Stimulated activated CD8-positive, alpha-beta memory T cell treated with anti-CD3 and anti-CD28 coated beads, Interleukin-4, amount 100 ng/mL, for 48 hours (primary cell): ENCODE results near the gene TBX2.
A peak's percentile ranks its signal among the peaks of the same experiment; 100 is the strongest.
"Not testable (repeated sequence)": the region's sequence is repeated elsewhere in the genome, so short reads cannot be mapped to it uniquely, and the experiment has no call there.

Experiments
- DNase-seq: peaks from one replicate; pipeline ENCODE4 v3.0.0-alpha.2; 2020

TBX2 gene

DNA sequence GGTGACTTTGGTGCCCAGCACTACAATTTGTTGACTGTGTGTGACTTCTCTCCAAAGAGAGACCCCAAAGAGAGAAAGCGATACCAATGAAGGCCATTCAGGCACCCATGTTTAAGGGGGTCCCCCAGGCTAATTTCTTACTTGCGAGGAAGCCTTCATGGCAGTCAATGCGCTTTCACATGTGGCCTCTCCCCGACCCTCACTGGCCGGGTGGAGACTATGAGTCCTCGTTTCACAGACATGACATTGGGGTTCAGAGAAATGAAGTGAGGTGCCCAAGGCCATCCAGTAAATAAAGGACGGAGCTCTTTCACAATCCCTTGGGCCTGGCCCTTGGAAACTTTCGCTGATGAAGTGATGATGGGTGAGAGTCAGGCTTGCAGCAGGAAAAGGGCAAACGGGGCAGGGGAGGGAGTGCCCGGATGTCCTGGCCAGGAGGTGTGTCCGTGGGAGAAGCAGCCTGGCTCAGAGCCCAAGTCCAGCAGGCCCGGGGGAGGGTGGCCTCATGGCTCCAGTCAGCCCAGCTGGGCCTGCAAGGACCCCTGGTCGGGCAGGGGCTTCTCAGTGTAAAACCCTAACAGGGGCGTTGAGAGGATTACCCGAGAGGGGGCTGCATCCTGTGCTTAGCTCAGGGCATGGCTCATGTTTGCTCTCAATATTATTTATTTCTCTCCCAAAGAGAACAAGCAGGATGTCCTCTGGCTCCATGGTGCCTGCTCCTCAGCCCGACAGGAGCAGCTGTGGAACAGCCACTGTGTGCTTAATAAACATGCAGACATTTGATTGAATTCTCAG is 14.7 kb downstream of the TBX2 start:
- no peak for DNase-seq

DNA sequence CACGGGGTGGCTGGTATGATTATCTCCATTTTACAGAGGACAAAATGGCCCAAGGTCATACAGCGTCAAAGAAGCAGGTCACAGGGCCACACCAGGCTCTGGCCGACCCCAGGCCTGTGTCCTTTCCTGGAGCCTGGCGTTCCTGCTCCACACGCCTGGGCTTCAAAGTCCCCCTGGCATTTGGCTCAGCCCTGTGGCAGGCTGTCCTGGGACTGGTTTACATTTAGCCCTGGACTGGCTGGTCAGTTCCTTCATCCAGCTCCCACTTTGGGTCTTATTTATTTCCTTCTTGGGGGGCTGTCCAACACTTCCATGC is 15.3 kb downstream of the TBX2 start:
- DNase-seq: no peak

DNA sequence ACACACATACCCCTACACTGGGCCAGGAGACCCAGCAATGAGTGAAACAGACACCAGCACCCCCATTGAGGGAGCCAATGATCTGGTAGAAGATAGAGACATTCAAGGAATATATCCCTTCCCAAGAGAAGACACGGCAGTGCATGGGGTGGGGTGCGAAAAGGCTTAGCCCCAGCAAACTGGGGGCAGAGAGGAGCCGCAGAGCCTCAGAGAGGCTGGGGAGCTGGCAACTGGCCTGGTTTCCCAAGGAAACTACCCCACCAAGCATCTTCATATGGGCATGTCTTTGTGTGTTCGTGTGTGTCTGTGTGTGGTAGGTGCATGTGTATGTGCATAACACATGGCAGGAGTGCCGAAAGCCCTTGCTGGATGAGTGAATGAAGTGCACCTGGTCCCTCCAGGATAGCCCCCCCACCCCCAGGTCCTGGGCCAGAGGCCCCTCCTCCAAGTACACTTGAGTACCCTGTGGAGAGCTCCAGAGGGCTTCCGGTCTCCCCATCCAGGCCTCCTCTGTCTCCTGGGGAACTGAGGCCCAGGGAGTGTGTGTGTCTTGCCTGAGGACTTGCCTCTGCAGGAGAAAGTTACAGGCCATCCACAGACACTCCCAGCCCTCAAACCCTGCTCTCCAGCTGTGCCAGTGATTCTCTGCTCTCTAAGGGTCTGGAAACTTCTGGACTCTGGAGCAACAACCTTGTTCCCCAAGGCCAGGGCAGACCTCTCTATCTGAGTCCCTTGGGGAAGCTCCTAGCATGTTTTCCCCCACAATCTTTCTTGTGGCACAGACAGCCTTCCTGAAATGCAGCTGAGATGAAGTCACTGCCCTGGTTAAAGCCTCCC is 15.9 kb downstream of the TBX2 start:
- DNase-seq: no peak

GRCh38 chr17:61416211-61416539 is 16.5 kb downstream of the TBX2 start:
- DNase-seq: no peak

DNA sequence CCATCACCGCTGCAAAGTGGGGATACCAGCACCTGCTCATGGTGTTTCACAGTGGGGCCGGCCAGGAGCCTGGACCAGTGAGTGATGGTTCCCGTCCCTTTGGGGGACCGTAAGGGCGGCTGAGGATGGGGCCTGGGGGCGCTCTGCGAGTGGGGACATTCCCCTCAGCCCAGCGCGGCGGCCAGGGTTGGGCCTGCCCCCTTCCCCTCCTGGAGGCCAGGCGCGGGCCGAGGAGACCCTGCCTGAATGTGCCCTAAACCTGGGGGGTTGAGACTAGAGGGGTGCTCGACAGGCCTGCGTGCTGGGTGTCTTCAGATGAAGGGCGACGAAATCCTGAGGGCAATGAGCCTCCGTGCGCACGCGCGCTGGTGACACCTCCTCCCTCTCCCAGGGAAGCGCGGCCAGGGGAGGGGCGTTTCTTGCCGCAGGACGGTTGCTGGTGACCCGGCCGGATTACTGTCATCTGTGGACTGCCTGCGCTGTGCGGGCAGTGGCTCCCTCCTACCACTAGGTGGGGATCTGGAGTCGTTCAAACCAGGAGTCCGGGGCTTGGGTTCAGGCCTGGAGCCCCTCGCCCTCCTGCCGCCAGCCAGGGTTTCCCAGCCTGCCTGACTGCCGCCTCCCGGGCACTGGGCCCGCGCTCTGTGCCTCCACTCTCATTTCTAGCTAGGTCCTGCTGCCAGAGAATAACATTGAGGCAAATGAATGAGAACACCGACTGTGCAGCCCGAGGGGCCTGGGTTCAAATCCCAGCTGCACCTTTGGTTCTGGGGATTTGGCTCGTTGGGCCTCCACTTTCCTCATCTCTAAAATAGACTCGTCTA is 17.1 kb downstream of the TBX2 start:
- peak; percentile 82 for DNase-seq

- DNase-seq: no peak
These were observed 18.8 kb downstream of the TBX2 start for GRCh38 chr17:61418449-61418848.

DNA sequence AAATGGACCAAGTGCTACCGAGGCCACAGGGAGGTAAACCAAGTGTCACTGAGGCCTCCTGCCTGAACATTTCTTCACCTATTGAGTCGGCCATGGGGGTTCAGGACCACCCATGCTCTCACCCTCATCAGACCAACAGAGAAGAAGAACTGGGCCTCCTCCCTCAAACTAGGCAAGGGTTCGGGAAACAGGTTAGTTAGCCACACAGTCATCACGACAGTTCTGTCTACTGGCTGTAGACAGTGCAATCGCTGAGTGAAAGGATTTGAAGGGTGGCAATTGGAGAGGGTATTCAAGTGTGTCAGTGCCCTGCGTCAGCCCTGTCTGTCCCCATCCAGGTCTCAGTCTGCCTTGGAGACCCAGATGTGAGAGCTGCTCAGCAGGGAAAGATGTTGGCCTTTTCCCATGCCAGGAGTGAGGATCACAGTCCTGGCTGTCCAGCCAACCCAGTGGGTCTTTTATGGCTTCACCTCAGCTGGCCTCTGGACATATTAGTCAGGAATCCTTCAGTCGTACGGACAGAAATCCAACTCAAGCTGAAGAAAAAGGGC is 19.9 kb downstream of the TBX2 start:
- no peak for DNase-seq

GRCh38 chr17:61420052-61420451 is 20.4 kb downstream of the TBX2 start:
- DNase-seq: no peak

GRCh38 chr17:61420745-61421398 is 21.2 kb downstream of the TBX2 start:
- DNase-seq: no peak

DNA sequence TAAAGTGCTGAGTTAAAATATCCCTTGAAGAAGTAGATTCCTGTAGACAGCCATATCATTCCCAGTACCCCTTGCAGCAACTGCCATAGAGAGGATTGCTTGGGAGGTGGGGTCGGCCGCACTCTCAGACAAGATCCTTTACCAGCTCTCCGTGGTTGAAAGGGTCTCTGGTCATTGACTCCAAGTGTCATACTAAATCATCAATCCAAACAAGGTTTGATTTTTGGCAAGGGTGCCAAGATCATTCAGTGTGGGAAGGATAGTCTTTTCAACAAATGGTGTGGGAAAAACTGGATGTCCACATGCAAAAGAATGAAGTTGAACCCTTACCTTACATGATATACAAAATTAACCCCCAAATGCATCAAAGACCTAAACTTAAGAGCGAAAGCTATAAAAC is 21.8 kb downstream of the TBX2 start:
- no peak for DNase-seq

- no peak for DNase-seq
These were observed 22.6 kb downstream of the TBX2 start for GRCh38 chr17:61422116-61422799.

DNA sequence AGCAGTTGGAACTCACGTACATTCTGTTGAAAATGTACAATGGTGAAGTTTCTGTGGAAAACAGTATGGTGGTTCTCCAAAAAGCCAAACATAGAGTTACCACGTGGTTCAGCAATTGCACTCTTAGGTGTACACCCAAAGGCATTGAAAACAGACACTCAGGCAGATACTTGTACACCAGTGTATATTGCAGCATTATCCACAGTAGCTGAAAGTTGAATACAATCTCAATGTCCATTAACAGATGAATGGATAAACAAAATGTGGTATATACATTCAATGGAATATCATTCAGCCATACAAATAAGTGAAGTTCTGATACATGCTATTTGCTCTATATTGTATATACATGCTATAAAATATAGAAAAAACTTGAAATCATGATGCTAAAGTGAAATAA is 23.2 kb downstream of the TBX2 start:
- no peak for DNase-seq

- no peak for DNase-seq
These were observed 24.5 kb downstream of the TBX2 start for GRCh38 chr17:61423967-61424649.

DNA sequence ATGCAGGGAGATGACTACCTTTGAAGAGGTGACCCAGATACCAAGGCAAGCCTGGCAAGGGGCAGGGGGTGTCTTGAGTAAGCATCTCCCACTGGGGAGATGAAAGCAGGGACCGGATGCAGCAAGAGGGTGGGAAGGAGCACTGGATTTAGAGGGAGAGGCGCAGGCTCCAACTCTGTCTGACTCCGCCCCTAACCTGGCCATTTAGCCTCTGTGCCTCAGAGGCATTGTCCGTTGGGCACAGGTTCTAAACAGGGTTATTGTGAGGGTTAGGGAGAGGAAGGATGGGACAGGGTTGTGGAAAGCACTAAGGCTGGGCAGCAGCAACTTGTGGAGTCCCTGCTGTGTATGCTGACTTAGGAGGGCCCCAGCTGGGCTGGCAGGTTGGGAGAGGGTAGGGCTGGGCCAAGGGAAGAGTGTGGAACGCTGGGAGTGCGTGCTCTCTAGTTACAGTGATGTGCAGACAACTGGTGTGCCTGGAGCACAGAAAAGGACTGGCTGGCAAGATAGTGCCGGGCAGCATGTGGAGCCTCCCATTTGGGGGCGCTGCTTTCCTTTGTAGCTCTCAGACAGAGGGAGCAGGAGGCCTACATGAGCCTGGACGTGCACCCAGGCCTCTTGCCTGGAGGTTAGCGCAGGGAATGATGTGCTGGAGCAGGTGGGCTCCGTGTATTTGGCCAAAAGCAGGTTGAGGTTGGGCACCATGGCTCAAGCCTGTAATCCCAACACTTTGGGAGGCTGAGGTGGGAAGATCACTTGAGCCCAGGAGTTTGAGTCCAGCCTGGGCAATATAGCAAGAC is 26.2 kb downstream of the TBX2 start:
- no peak for DNase-seq

GRCh38 chr17:61426482-61427304 is 27.1 kb downstream of the TBX2 start:
- no peak for DNase-seq

DNA sequence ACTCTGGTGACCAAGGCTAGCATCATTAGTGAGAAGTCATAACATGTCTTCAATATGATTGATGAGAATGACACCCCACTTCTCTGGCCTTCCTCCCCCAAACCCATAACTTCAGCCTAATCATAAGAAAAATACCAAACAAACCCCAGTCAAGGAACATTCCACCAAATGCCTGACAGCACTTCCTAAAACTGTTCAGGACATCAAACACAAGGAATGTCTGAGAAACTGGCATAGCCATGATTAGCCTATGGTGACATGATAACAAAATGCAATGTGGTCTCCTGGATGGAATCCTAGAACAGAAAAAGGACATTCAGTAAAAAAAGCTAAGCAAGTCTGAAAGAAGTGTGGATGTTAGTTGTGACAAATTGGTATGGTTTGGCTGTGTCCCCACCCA is 27.9 kb downstream of the TBX2 start:
- DNase-seq: no peak

DNA sequence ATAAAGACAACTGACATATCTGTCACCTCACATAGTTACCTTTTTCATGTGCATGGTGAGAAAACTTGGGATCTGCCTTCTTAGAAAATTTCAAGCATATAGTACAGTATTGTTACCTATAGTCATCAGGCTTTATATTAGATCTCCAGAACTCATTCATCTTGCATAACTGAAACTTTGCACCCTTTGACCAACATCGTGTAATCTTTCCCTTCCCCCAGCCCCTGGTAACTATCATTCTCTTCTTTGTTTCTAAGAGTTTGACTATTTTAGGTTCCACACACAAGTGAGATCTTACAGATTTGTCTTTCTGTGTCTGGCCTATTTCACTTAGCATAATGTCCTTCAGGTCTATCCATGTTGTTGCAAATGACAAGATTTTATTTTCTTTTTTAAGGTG is 29.6 kb downstream of the TBX2 start:
- DNase-seq: no peak

GRCh38 chr17:61429831-61430230 is 30.2 kb downstream of the TBX2 start:
- not testable (repeated sequence) for DNase-seq

DNA sequence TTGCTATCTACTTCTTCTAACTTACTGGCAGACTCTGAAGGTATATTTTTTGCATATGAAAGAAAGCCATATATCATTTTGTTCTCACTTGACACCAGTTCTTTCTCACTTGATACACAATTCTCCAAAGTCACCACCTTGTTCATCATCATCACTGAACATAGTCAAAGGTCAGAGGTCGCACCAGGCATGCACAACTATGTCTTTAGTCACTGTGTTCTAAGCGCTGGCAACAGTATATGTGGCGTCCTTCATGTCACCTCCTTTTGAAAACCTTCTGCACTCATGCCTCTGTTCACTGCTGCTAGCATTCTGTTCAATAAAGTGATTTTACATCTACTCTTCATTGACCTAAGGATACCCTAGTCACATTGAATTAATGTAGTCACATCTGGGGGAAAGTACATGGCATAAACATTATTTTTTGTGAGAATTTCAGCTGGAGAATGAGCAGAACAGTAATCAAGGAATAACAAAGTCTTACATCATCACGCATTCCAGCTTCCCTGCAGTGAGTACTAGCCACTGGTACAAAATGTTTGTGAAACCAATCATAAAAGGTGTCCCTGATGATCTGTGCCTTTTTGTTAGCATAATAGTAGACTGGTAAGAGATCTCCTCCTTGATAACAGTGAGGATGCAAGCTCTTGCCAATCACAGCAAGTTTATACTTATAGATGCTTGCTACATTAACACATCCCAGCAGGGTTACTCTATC is 32.1 kb downstream of the TBX2 start:
- DNase-seq: no peak
